ENCODE data around the gene TCP1.
"Not testable (repeated sequence)": the region's sequence is repeated elsewhere in the genome, so short reads cannot be mapped to it uniquely, and the experiment has no call there.

The TCP1 gene

GRCh38 chr6:159801935-159802334 lies 12.5 kb upstream of the TCP1 start:
- no peak for TF ChIP-seq ZNF274 (IDR thresholded peaks at IDR 0.05; ENCODE audit: low read depth, low read length)
- no peak overlapping the region for H3K4me3 ChIP-seq (ENCODE audit: low read length)

- peak within 1 kb of the TSS; percentile 68; the same call in 1 of the 2 replicates for H3K4me3 ChIP-seq (ENCODE audit: low read length)
- TF ChIP-seq ZNF274 (IDR thresholded peaks at IDR 0.05; ENCODE audit: low read depth, low read length), result no peak
These were observed 10.9 kb upstream of the TCP1 start, which contains the start of gene PNLDC1 for GRCh38 chr6:159800141-159800865. TSS of gene PNLDC1 (plus strand) at chr6:159800276. CDS start at chr6:159800308, 32 bp downstream.

- no peak overlapping the region for H3K4me3 ChIP-seq (ENCODE audit: low read length)
- no peak for TF ChIP-seq ZNF274 (IDR thresholded peaks at IDR 0.05; ENCODE audit: low read depth, low read length)
These were observed 8.2 kb upstream of the TCP1 start for GRCh38 chr6:159797554-159797953.

GRCh38 chr6:159794976-159795375 lies 5.6 kb upstream of the TCP1 start:
- H3K4me3 ChIP-seq (ENCODE audit: low read length), result not testable (repeated sequence)

GRCh38 chr6:159790956-159791598 lies 1.7 kb upstream of the TCP1 start:
- TF ChIP-seq ZNF274 (IDR thresholded peaks at IDR 0.05; ENCODE audit: low read depth, low read length), result no peak
- peak overlapping the region; percentile 88 for H3K4me3 ChIP-seq (ENCODE audit: low read length)

GRCh38 chr6:159790149-159790955 lies 950 bp upstream of the TCP1 start, which contains the start of gene MRPL18:
TSS of gene MRPL18 (plus strand) at chr6:159790467. CDS start at chr6:159790588, 121 bp downstream.
- TF ChIP-seq ZNF274 (IDR thresholded peaks at IDR 0.05; ENCODE audit: low read depth, low read length), result no peak
- peak within 1 kb of the TSS; percentile 97 for H3K4me3 ChIP-seq (ENCODE audit: low read length)

- H3K4me3 ChIP-seq (ENCODE audit: low read length), result peak overlapping the region; percentile 97
These were observed 537 bp downstream of the TCP1 start for GRCh38 chr6:159788753-159789376.

GRCh38 chr6:159788276-159788675 lies 1.1 kb downstream of the TCP1 start:
- H3K4me3 ChIP-seq (ENCODE audit: low read length), result peak overlapping the region; percentile 97
- TF ChIP-seq ZNF274 (IDR thresholded peaks at IDR 0.05; ENCODE audit: low read depth, low read length), result no peak

More at GRCh38 chr6:159788753-159789376, 537 bp downstream of the TCP1 start:
- no peak for TF ChIP-seq ZNF274 (IDR thresholded peaks at IDR 0.05; ENCODE audit: low read depth, low read length)

GRCh38 chr6:159778542-159779103 lies 10.8 kb downstream of the TCP1 start:
- no peak for TF ChIP-seq ZNF274 (IDR thresholded peaks at IDR 0.05; ENCODE audit: low read depth, low read length)
- H3K4me3 ChIP-seq (ENCODE audit: low read length), result no peak overlapping the region

- TF ChIP-seq ZNF274 (IDR thresholded peaks at IDR 0.05; ENCODE audit: low read depth, low read length), result no peak
- no peak overlapping the region for H3K4me3 ChIP-seq (ENCODE audit: low read length)
These were observed 11.3 kb downstream of the TCP1 start for GRCh38 chr6:159778131-159778530.

GRCh38 chr6:159777240-159777904 lies 12.0 kb downstream of the TCP1 start:
- TF ChIP-seq ZNF274 (IDR thresholded peaks at IDR 0.05; ENCODE audit: low read depth, low read length), result no peak
- H3K4me3 ChIP-seq (ENCODE audit: low read length), result no peak overlapping the region

GRCh38 chr6:159772196-159772595 lies 17.2 kb downstream of the TCP1 start:
- TF ChIP-seq ZNF274 (IDR thresholded peaks at IDR 0.05; ENCODE audit: low read depth, low read length), result no peak
- H3K4me3 ChIP-seq (ENCODE audit: low read length), result no peak overlapping the region

- no peak for TF ChIP-seq ZNF274 (IDR thresholded peaks at IDR 0.05; ENCODE audit: low read depth, low read length)
- H3K4me3 ChIP-seq (ENCODE audit: low read length), result no peak overlapping the region
These were observed 19.9 kb downstream of the TCP1 start for GRCh38 chr6:159769470-159769869.
